DND-41 (cell line): ENCODE results near the gene ZBTB7B.

ENCODE experiments used
- CTCF ChIP-seq: IDR thresholded peaks from 2 replicates; pipeline ENCODE4 v1.5.1; 2012; ENCODE audit warnings: borderline replicate concordance, low read length, moderate library complexity, mild to moderate bottlenecking; ENCODE audit not compliant: poor library complexity, severe bottlenecking; ENCODE audit errors: extremely low read depth
- EZH2 ChIP-seq: IDR thresholded peaks from 3 replicates; pipeline ENCODE4 v1.6.1; 2012; ENCODE audit warnings: borderline replicate concordance, low read depth, mild to moderate bottlenecking, moderate library complexity, low read length, inconsistent platforms; ENCODE audit not compliant: severe bottlenecking

- no peak for TF ChIP-seq EZH2
- TF ChIP-seq CTCF: peak; percentile 100
Measured at GRCh38 chr1:155061381-155062150, 59.0 kb downstream of the ZBTB7B start.
